ENCODE results near the gene ENKUR.
"Not testable (repeated sequence)": the region's sequence is repeated elsewhere in the genome, so short reads cannot be mapped to it uniquely, and the experiment has no call there.

Gene ENKUR

GRCh38 chr10:24981161-24981710 is 34.7 kb downstream of the ENKUR start:
- no peaks in the 10 kb centered on the region for H3K9me3 Mint-ChIP-seq
- no peaks in the 10 kb centered on the region for H3K27me3 Mint-ChIP-seq (ENCODE audit: low read depth, poor library complexity)
- no peak overlapping the region for H3K27ac Mint-ChIP-seq
- no peak for DNase-seq
- no peak overlapping the region for H3K4me3 Mint-ChIP-seq
- H3K36me3 Mint-ChIP-seq (ENCODE audit: low read depth): no peaks in the 10 kb centered on the region
- H3K4me1 Mint-ChIP-seq: no peaks in the 10 kb centered on the region
- TF ChIP-seq CTCF (IDR thresholded peaks at IDR 0.05): no peak

GRCh38 chr10:24979685-24980084 is 36.3 kb downstream of the ENKUR start:
- Mint-ChIP-seq H3K4me1 (no peaks in the 10 kb centered on the region), H3K27me3 (ENCODE audit: low read depth, poor library complexity) (no peaks in the 10 kb centered on the region), H3K36me3 (ENCODE audit: low read depth) (no peaks in the 10 kb centered on the region), H3K27ac (no peak overlapping the region), H3K4me3 (no peak overlapping the region), H3K9me3 (no peaks in the 10 kb centered on the region)
- TF ChIP-seq CTCF (IDR thresholded peaks at IDR 0.05): no peak
- DNase-seq: no peak

DNA sequence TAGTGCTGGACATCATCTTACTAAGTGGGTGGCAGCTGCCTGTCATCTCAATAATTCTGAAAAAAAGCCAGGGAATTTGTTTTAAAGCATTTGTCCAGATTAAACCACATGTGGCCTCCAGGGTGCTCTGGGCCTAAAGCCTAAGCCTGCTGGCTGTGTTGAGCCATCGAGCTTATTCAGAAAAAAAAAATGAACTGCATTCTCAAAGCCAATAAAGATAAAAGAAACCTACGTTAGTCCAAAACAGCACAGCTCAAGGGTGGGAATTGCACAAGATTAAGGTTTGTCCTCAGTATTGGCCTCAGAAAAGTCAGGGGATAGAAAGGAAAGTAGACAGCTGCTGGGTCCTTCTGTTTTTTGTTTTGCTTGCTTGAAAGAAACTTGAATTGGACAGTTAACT is 41.0 kb downstream of the ENKUR start:
- no peaks in the 10 kb centered on the region for H3K4me1 Mint-ChIP-seq
- no peaks in the 10 kb centered on the region for H3K27me3 Mint-ChIP-seq (ENCODE audit: low read depth, poor library complexity)
- TF ChIP-seq CTCF (IDR thresholded peaks at IDR 0.05): no peak
- no peak overlapping the region for H3K27ac Mint-ChIP-seq
- no peaks in the 10 kb centered on the region for H3K9me3 Mint-ChIP-seq
- no peak for DNase-seq
- no peaks in the 10 kb centered on the region for H3K36me3 Mint-ChIP-seq (ENCODE audit: low read depth)
- H3K4me3 Mint-ChIP-seq: no peak overlapping the region

GRCh38 chr10:24973163-24973562 is 42.8 kb downstream of the ENKUR start:
- Mint-ChIP-seq H3K4me3 (no peak overlapping the region), H3K27ac (no peak overlapping the region), H3K4me1 (no peaks in the 10 kb centered on the region), H3K36me3 (ENCODE audit: low read depth) (no peaks in the 10 kb centered on the region), H3K27me3 (ENCODE audit: low read depth, poor library complexity) (no peaks in the 10 kb centered on the region), H3K9me3 (no peaks in the 10 kb centered on the region)
- no peak for DNase-seq
- no peak for TF ChIP-seq CTCF (IDR thresholded peaks at IDR 0.05)

- TF ChIP-seq CTCF (IDR thresholded peaks at IDR 0.05): no peak
- H3K36me3 Mint-ChIP-seq (ENCODE audit: low read depth): no peaks in the 10 kb centered on the region
- H3K9me3 Mint-ChIP-seq: no peaks in the 10 kb centered on the region
- H3K4me3 Mint-ChIP-seq: no peak overlapping the region
- no peaks in the 10 kb centered on the region for H3K4me1 Mint-ChIP-seq
- H3K27me3 Mint-ChIP-seq (ENCODE audit: low read depth, poor library complexity): no peaks in the 10 kb centered on the region
- H3K27ac Mint-ChIP-seq: no peak overlapping the region
- DNase-seq: no peak
Measured at GRCh38 chr10:24971374-24971773, 44.6 kb downstream of the ENKUR start.

DNA sequence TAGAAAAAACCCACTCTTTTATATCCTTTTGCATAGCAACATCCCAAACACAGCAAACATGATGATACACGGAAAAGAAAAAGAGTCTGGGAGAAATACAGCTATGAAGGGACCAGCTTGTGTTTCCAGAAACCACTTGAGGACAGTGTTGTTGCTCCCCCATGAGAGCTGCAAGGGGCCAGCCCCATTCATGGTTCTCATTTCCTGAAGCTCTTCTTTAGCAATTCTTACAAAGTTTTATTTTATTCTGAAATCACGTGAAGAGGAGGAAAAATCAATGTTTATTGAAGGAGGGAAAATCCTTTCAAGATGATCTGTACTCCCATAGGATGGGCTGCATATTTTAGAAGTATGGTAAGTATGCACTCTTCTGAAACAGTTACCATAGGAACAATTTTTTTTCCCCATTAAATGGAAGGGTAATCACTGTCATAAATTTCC is 46.1 kb downstream of the ENKUR start:
- no peak overlapping the region for H3K27ac Mint-ChIP-seq
- no peaks in the 10 kb centered on the region for H3K9me3 Mint-ChIP-seq
- H3K4me3 Mint-ChIP-seq: no peak overlapping the region
- no peaks in the 10 kb centered on the region for H3K27me3 Mint-ChIP-seq (ENCODE audit: low read depth, poor library complexity)
- no peak for TF ChIP-seq CTCF (IDR thresholded peaks at IDR 0.05)
- no peak for DNase-seq
- H3K4me1 Mint-ChIP-seq: peaks cover 5% of the 10 kb centered on the region
- H3K36me3 Mint-ChIP-seq (ENCODE audit: low read depth): no peaks in the 10 kb centered on the region

DNA sequence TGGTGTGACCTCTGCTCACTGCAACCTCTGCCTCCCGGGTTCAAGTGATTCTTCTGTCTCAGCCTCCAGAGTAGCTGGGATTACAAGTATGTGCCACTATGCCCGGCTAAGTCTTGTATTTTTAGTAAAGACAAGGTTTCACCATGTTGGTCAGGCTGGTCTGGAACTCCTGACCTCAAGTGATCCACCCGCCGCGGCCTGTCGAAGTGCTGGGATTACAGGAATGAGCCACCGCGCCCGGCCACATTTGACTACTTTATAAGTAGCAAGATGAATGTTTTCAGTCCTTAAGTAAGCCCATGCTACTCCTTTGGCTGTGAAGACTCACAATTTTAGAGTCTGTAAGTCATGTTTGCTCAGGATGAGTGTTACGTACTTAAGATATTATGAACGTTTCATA is 47.0 kb downstream of the ENKUR start:
- H3K27ac Mint-ChIP-seq; DNase-seq; H3K4me1 Mint-ChIP-seq; H3K36me3 Mint-ChIP-seq (ENCODE audit: low read depth); H3K9me3 Mint-ChIP-seq; H3K4me3 Mint-ChIP-seq; H3K27me3 Mint-ChIP-seq (ENCODE audit: low read depth, poor library complexity): not testable (repeated sequence)
